Activated naive CD4-positive, alpha-beta T cell treated with anti-CD3 and anti-CD28 coated beads, Interleukin-2, amount 50 U/mL, for 72 hours (primary cell): ENCODE measurements around the gene CTSH. TPM values are rescaled to one million over a fixed set of nuclear protein-coding genes. Genes with fewer than 3 reads are reported as not detected.
"Not testable (repeated sequence)": the region's sequence is repeated elsewhere in the genome, so short reads cannot be mapped to it uniquely, and the experiment has no call there.

Source experiments
- ATAC-seq, 2 donors: fragments of 150-1000 bp; cut with Tn5 transposase; 2 replicates each; pipeline ENCODE4 v1.10.0; 2021; ENCODE audit warnings: mild to moderate bottlenecking in 2 of 2, moderate library complexity in 2 of 2
- DNase-seq, 2 donors: peaks; one replicate each; pipeline ENCODE4 v3.0.0; 2021 to 2022; ENCODE audit warnings: low spot score in 2 of 2
- H3K27ac Mint-ChIP-seq, 2 donors: one replicate each; pipeline ENCODE4 v1.8.0; 2022; ENCODE audit warnings: mild to moderate bottlenecking in 2 of 2, mixed read lengths in 2 of 2
- H3K36me3 Mint-ChIP-seq, 2 donors: one replicate each; pipeline ENCODE4 v1.8.0; 2022; ENCODE audit warnings: mixed read lengths in 2 of 2
- H3K9me3 Mint-ChIP-seq, 2 donors: one replicate each; pipeline ENCODE4 v1.8.0; 2022; ENCODE audit warnings: mixed read lengths in 2 of 2
- total RNA-seq, 2 donors: library from RNA; stranded (reverse); gene quantifications; one replicate each; pipeline ENCODE4 v1.2.3, GENCODE V29; 2022

The CTSH gene
- total RNA-seq, 2 donors from 2014 or later = 8.4 to 11.1 TPM

- no peak for ATAC-seq
- DNase-seq = no peak
- Mint-ChIP-seq H3K36me3 (peaks cover 6 to 43% of the 10 kb centered on the region in 2 donors), H3K27ac (peak overlapping the region in 1 of 2 donors; percentile 56), H3K9me3 (no peaks in the 10 kb centered on the region)
Measured at GRCh38 chr15:78893538-78893937, 51.3 kb downstream of the CTSH start.

GRCh38 chr15:78889000-78889399, 55.8 kb downstream of the CTSH start:
- DNase-seq (no peak), ATAC-seq (no peak)
- no peak overlapping the region for H3K27ac Mint-ChIP-seq
- peaks cover 5 to 44% of the 10 kb centered on the region in 2 donors for H3K36me3 Mint-ChIP-seq
- H3K9me3 Mint-ChIP-seq = no peaks in the 10 kb centered on the region

GRCh38 chr15:78881681-78882080, 63.2 kb downstream of the CTSH start:
- Mint-ChIP-seq H3K36me3 (peaks cover 5 to 38% of the 10 kb centered on the region in 2 donors), H3K27ac (no peak overlapping the region), H3K9me3 (no peaks in the 10 kb centered on the region)
- DNase-seq = no peak
- no peak for ATAC-seq

- Mint-ChIP-seq H3K36me3 (peaks cover 0 to 31% of the 10 kb centered on the region in 2 donors), H3K9me3 (no peaks in the 10 kb centered on the region), H3K27ac (peak overlapping the region in 1 of 2 donors; percentile 36)
- ATAC-seq (no peak), DNase-seq (no peak)
Measured at GRCh38 chr15:78880813-78881212, 64.0 kb downstream of the CTSH start.

GRCh38 chr15:78880242-78880533, 64.7 kb downstream of the CTSH start:
- peak overlapping the region in 1 of 2 donors; percentile 79 for H3K27ac Mint-ChIP-seq
- peaks cover 0 to 27% of the 10 kb centered on the region in 2 donors for H3K36me3 Mint-ChIP-seq
- peak; percentile 73 to 77 for ATAC-seq
- H3K9me3 Mint-ChIP-seq = no peaks in the 10 kb centered on the region
- DNase-seq = no peak

GRCh38 chr15:78879517-78880241, 65.2 kb downstream of the CTSH start:
- no peak for DNase-seq
- Mint-ChIP-seq H3K9me3 (no peaks in the 10 kb centered on the region), H3K36me3 (peaks cover 5 to 30% of the 10 kb centered on the region in 2 donors), H3K27ac (peak overlapping the region in 1 of 2 donors; percentile 89)
- peak; percentile 31 to 35 for ATAC-seq

- DNase-seq (no peak), ATAC-seq (no peak)
- no peak overlapping the region for H3K27ac Mint-ChIP-seq
Measured at GRCh38 chr15:78878356-78878755, 66.5 kb downstream of the CTSH start.

GRCh38 chr15:78876954-78877353, 67.9 kb downstream of the CTSH start:
- not testable (repeated sequence) for H3K9me3 Mint-ChIP-seq, DNase-seq, ATAC-seq
- Mint-ChIP-seq H3K27ac (peak overlapping the region in 1 of 2 donors; percentile 72), H3K36me3 (peaks cover 24 to 30% of the 10 kb centered on the region in 2 donors)

More at GRCh38 chr15:78878356-78878755, 66.5 kb downstream of the CTSH start:
- Mint-ChIP-seq H3K9me3 (no peaks in the 10 kb centered on the region), H3K36me3 (peaks cover 17 to 35% of the 10 kb centered on the region in 2 donors)

GRCh38 chr15:78875107-78875914, 69.5 kb downstream of the CTSH start:
- H3K27ac Mint-ChIP-seq = peak overlapping the region; percentile 99 to 100
- DNase-seq = no peak
- peaks cover 24% of the 10 kb centered on the region in 2 donors for H3K36me3 Mint-ChIP-seq
- H3K9me3 Mint-ChIP-seq = no peaks in the 10 kb centered on the region
- no peak for ATAC-seq

- no peak for DNase-seq
- H3K27ac Mint-ChIP-seq = peak overlapping the region; percentile 99 to 100
- peaks cover 24% of the 10 kb centered on the region in 2 donors for H3K36me3 Mint-ChIP-seq
- no peak for ATAC-seq
- no peaks in the 10 kb centered on the region for H3K9me3 Mint-ChIP-seq
Measured at GRCh38 chr15:78873793-78874765, 70.8 kb downstream of the CTSH start.

- ATAC-seq = peak; percentile 71 to 78
- peaks cover 24% of the 10 kb centered on the region in 2 donors for H3K36me3 Mint-ChIP-seq
Measured at GRCh38 chr15:78872972-78873792, 71.7 kb downstream of the CTSH start.

GRCh38 chr15:78872155-78872971, 72.5 kb downstream of the CTSH start, which contains the start of gene MORF4L1:
Gene MORF4L1 (plus strand): TSS chr15:78872890. CDS start chr15:78873018, 128 bp downstream.
- Mint-ChIP-seq H3K9me3 (no peaks in the 10 kb centered on the region), H3K27ac (peak within 1 kb of the TSS; percentile 99 to 100), H3K36me3 (peaks cover 24% of the 10 kb centered on the region in 2 donors)
- peak; percentile 91 to 92 for ATAC-seq
- DNase-seq = peak; percentile 96 to 98

More at GRCh38 chr15:78872972-78873792, 71.7 kb downstream of the CTSH start:
- Mint-ChIP-seq H3K27ac (peak overlapping the region; percentile 99 to 100), H3K9me3 (no peaks in the 10 kb centered on the region)
- DNase-seq = peak; percentile 87 to 89

GRCh38 chr15:78871483-78872127, 73.2 kb downstream of the CTSH start:
- not testable (repeated sequence) for DNase-seq, ATAC-seq, H3K9me3 Mint-ChIP-seq
- H3K36me3 Mint-ChIP-seq = peaks cover 24% of the 10 kb centered on the region in 2 donors
- H3K27ac Mint-ChIP-seq = peak overlapping the region; percentile 36 to 100
